ENCODE measurements around the gene TAX1BP1.
A peak's percentile ranks its signal among the peaks of the same experiment; 100 is the strongest.

TAX1BP1 gene

DNA sequence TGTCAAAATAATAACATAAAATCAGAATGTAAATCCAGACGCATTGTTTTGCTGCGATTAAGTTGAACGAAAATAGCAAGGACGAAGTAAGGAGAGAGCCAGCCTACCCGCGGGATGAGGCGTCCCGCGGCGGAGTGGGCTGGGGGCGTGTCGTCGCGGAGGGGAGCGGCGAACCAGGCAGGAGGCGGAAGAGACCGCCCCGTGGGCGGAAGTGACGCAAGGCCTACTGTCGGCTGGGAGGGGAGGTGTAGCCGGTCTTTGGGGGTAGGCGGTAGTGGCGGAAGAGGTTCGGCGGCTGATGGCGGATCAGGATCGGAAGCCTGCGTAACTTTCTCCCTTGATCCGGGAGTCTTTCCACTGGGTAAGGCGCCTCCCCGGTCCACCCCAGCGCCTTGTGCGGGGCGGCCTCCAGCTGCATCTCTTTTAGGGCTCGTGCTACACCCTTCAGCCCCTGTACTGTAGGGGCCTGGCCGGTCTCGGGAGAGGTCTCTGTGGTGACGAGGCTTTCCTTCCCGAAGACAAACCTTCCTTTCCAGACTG is at the start of gene TAX1BP1:
TSS of gene TAX1BP1 (plus strand) at position 254 of the 540 bp plus-strand sequence. CDS start 8,363 bp downstream, outside the sequence.
- ATAC-seq, result peak; percentile 96
- peak; percentile 96 for DNase-seq

DNA sequence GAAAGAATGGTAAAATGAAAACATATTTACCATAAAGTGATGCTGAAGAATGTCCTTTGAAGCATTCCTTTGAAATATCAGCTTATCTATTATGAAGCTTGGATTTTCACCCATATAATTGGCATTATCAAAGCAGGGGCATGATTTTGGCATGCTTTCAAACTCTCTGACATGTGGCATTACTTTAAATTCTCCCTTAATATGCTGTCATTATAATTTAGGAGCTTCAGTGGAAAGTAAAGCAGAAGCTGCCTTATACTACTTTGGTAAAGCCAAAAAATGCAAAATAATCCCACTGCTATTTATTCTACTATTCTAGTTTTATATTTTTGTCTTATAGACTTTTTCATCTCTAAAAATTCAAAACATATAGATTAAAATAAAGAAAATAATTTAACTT is 49.3 kb upstream of the TAX1BP1 start:
- DNase-seq, result no peak
- no peak for ATAC-seq

DNA sequence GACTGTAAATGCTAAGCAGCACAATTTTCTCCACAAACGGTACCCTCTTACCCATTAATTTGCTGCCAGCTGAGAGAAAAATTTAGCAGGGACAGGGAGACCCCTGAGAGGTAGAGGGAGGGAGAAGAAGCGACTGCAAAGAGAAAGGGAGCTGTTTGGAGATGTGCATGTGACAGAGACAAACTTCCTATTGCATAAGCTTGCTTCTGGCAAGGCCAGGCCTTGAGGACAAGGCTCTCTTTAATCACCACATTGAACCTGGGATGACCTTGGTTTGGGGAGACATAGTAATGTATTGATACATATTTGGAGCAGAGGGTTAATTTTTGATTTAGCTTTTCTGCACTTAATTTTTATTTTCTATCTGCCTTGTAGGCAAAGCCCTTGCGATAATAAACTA is 46.2 kb upstream of the TAX1BP1 start:
- no peak for ATAC-seq
- DNase-seq, result no peak

DNA sequence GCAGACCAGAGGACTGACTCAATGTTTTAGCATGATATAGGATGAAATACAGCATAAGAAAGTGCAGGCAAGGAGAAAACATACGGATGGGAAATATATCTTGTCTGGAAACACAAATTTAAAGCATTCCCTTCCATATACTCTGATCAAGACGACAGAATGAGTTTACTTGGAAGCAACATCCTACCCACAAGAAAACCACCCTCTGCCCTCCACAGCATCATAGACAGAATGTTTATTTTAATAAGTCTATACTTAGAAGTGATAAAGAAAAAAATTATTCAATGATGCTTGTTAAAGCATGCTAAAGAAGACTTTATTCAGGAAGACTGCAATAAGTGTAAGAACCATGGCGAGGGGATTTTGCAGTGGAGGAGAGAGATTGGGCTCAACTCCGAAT is 44.9 kb upstream of the TAX1BP1 start:
- DNase-seq (no peak), ATAC-seq (no peak)

DNA sequence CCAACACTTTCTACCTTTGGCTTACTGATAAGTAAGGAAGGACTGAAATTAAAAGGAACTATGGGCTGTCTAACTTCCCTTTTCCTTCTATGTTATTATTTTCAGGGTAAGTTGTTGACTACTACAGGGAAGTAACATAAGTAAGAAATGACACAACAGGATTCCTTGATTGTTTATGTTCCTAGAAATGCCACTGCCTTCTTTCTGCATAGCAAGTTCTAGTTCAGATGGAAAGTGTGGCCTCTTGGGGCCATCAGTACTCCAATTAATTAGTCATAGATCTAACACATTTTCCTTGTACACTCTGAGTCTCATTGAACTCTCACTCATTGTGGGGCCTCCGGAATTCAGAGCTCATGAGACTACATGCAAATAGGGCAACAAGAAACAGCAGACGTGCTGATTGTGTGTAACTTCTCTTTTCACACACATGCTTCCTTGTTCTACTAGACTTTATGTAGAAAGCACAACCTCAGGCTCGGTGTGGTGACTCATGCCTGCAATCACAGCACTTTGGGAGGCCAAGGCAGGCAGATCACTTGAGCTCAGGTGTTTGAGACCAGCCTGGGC is 42.0 kb upstream of the TAX1BP1 start:
- peak; percentile 40 for ATAC-seq
- peak; percentile 9 for DNase-seq

DNA sequence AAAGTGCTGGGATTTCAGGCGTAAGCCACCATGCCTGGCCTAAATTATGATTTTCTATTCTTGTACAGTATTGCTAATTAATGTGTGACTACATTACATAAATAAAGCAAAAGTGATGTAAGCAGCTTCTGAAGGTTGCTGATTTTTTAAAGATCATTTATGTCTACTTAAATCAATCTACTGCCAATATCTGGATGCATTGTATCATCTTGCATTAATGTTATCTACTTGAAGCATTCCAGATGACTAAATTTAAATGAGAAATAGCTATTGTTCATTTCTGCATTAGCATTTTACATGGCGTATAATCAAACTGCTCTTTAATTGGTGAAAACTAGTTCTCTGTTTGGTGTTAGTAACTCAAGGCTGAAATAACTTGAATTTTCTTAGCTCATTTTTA is 40.2 kb upstream of the TAX1BP1 start:
- ATAC-seq (no peak), DNase-seq (no peak)

DNA sequence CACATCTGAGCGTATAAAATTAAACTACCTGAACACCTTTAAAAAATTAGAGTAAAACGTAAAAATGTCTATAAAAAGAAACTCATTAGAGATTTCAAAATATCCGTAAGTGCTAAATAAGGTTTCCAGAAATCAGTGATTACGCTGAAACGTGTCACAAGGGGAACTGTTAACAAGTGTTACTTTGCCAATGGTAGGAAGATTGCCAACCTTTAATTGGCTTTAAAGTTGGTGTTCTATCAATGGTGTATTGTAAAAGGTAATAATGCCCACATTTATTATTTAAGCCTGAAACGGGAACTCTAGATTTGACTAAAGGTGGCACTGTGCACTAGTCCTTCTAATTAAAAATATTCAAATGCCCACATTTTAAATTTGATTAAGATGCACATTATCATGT is 39.5 kb upstream of the TAX1BP1 start:
- DNase-seq (no peak), ATAC-seq (no peak)

DNA sequence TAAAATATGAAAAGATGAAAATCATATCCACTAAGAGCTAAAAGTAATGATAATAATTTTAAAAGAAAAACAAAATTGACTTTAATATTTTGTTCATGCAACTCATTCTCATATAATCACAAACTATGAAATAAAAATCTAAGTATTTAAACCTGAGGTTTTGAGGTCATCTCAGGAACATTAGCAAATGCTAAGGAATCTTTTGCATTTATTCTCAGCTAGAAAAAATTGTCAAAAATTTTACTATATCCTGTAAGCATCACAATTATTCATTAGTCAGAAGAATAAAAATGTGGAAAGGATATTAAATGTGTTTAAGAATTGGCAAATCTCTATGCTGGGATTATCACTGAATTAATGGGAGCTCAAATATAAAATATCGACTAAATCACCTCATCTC is 36.8 kb upstream of the TAX1BP1 start:
- DNase-seq (no peak), ATAC-seq (no peak)

DNA sequence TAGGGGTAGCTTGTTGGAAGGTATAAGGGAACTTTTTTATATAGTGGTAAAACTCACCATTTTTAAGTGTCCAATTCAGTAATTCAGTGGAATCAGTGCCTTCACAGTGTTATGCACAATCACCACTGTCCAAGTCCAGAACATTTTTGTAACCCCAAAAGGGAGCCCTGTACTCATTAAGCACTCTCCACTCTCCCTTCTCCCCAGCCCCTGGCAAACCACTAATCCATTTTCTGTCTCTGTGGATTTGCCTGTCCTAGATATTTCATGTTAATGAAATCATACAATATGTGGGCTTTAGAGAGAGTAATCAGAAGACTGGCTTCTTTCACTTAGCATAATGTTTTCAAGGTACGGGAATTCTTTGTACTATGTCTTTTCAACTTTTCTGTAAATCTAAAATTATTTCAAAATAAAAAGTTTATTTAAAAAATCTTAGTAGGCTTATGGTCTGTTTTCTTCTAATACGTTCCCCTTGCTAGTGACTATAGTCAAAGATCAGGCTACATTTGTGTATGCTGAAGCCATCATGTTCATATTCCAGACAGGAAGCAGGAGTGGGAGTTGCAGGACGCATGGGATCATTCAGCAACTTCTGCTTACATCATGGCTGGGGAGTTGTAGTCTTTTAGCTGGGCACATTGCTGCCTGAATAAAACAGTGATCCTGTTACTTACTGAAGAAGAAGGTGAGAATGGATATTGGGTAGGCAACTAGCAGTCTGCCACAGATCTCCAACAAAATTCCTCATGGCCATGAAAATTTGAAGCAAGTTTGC is 35.4 kb upstream of the TAX1BP1 start:
- DNase-seq (no peak), ATAC-seq (no peak)

DNA sequence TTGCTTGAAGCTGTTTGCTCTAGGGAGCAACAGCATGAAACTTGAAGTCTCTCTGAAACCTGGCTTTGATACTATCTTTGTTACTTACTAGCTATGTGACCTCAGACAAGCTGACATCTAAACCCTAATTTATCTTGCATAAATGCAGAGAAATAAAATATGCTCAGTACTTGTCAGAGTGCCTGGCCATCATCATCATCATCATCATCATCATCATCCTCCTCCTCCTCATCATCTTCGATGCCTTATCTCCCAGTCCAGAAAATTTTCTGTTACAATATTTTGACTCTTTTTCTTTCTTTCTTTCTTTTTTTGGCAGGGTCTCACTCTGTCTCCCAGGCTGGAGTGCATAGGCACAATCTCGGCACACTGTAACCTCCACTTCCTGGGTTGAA is 34.8 kb upstream of the TAX1BP1 start:
- DNase-seq, result no peak
- no peak for ATAC-seq

DNA sequence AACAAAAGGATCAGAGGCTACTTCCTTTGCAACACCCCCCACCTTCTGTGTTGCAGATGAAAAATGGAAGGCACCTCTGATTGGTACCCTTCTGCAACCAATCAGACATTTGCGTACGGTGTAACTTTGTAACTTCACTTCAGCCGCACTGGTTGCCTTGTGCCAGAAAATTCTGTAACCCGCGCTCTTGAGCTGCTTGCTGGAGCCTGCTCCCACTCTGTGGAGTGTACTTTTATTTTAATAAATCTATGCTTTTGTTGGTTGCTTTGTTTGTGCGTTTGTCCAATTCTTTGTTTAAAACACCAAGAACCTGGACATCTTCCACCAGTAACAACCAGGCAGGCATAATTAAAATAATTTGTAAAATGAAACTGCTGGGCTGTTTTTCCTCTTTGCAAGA is 31.5 kb upstream of the TAX1BP1 start:
- no peak for ATAC-seq

DNA sequence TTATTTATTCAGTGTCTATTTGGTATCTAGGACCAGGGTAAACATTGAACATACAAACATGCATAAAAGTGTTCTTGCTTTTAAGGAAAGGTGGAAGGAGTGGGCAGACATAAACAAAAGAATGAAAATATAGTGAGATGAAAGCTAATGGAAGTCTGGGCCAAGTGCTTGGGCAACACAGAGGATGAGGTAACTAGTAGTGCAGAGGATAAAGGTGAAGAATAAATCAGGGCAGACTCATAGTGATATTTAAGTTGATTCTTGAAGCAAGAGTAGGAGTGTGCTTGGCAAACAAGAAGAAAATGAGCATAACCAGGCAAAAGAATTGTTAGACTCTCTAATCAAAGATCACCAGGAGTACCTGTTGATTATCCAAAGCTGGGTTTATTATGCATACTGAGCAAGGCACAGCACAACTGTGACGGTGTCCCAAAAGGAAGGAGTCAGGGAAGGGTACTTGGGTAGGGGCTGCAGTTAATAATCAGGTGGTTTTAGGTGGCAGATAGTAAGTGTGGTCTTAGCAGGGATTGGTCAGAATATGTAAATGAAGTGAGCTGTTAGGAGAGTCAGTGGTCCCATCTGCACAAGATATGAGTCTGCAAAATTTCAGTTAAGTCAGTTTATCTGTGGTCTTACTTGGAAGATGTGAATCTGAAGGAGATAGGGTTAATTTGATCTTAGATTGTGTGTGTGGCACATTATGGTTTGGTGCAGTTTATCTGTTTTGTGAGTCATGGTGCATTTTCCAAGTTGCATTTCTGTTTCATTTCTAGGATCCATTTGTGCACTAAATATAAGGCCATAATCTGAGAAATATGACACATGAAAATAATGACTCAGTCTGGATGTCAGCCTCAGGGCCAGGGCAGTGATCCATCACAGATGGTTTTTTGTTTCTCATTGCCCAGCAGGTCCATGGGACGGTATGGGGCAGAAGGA is 30.6 kb upstream of the TAX1BP1 start:
- no peak for DNase-seq
- peak; percentile 52 for ATAC-seq

More for the DNA sequence above, 31.5 kb upstream of the TAX1BP1 start:
- DNase-seq, result no peak

DNA sequence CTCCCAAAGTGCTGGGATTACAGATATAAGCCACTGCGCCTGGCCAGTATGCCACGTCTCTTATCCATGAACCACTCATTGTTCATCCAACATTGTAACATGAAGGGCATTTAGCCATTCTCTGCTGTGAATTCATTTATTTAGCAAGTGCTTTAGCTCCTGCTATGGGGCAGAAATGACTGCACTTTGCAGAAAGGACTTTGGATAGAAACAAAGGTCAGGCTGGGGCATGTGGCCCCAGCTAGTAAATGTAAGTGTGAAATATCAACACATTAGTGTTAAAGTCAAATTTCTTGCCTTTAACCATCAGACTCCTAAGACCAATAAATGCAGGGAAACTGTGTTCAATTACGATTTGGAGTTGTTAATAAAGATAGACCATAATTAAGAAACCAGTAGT is 27.7 kb upstream of the TAX1BP1 start:
- DNase-seq (no peak), ATAC-seq (no peak)

DNA sequence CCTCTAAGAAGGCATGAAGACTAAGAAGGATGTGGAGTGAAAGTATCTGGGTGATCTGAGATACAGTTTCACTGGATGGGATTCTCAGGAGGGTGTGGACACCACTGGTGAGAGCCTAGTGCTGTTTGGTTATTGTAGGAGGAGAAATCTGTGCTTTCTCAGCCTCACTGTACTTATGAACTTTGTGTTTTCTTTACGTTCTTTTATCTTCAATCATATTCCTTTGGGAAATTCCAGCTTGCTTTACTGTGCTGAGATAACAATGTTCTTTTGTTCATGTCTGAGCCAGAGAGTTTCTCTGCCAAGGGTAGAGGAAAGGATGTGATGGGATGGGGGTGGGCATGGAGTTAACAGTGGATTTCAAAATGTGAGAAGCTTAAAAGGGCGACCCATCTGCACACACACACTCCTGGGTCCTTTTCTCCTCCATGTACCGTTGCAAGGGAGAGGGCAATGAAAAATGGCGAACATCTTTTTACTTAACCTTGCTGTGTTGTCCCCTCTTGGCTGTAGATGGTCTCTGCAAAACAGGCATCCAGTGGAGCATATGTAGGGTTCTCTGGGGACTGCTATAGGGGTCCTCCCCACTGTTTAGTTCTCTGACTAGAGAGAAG is 25.0 kb upstream of the TAX1BP1 start:
- no peak for DNase-seq
- ATAC-seq, result no peak

DNA sequence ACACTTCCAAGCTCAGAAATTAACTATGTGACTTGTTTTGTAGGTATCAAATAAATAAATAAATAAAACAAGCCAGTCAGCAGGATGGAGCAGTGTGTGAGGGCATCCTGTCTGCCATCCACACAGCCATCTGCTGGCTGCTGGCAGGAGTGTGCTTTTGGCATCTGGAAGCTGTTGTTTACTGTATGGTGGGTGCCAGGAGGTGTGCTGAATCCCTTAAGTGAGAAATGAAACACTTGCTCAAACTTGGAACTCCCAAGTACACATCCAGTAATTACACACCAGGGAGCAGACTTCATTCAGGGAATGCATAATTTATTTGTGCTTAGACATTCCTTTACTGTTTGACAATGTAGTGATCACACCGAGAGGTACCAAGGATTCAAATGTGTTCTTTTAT is 16.9 kb upstream of the TAX1BP1 start:
- ATAC-seq, result no peak
- DNase-seq, result no peak

DNA sequence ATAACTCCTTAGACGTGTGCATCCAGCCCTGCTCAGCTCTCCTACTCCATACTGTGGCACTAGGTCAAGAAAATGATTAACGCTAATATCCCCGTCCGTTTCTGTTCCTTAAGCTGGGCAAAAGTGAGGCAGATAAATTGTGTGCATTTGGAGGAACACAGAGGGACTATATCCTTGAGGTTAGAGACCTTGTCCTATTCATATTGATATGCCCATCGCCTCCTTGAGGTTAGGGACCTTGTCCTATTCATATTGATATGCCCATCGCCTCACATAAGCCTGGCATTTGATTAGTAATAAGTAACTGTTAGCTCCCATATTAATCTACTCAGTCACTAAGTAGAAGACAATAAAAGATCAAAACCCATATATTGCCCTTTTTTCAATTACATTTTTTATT is 12.9 kb upstream of the TAX1BP1 start:
- no peak for DNase-seq
- no peak for ATAC-seq

DNA sequence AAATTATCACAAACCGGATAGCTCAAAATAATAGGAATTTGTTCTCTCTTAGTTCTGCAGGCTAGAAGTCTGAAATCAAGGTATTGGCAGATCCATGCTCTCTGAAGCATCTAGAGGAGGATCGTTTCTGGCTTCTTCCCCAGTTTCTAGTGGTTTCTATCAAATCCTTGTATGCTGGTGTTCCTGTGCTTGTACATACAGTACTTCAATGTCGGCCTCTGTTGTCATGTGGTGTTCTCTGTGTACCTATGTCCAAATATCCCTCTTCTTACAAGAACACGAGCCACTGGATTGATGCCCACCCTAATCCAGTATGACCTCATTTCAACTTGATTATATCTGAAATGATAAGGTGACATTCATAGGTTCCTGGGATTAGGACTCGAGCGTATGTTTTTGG is 9.8 kb upstream of the TAX1BP1 start:
- no peak for ATAC-seq
- no peak for DNase-seq

DNA sequence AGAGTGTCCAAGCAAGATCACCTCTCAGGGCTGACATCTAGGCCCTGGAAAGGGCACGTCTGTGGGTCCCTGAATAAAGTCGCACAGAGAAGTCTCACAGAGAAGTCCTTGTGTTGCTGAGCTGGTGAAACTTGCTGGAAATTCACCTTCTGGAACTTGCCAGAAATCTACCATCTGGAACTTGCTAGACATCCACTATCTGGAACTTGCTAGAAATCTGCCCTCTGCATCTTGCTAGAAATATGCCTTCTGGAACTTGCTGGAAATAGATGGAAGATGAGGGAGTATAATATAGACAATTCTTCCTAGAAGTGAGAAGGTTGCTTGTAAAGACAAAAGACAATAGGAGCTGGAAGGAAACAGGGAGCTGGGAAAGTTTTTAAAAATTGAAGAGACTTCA is 5.4 kb upstream of the TAX1BP1 start:
- ATAC-seq (no peak), DNase-seq (no peak)

DNA sequence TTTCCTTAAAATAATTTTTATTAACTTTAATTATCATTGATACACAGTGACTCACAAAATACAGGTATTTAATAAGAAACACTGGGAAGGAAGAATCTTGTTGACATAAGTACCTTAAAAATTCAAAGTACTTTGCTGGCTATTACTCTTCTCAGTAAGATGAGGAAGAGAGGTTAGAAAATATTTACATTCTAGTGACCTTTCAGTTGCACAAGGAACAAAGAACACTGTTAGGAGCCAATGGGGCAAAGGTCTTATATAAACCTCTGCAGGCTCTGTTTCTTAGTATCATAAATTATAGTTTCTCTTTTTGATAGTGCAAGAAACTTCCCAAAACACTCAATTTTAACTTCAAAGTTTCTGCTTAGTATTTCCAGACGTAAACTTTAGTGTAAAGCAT is 4.8 kb upstream of the TAX1BP1 start:
- ATAC-seq, result no peak
- DNase-seq, result no peak

DNA sequence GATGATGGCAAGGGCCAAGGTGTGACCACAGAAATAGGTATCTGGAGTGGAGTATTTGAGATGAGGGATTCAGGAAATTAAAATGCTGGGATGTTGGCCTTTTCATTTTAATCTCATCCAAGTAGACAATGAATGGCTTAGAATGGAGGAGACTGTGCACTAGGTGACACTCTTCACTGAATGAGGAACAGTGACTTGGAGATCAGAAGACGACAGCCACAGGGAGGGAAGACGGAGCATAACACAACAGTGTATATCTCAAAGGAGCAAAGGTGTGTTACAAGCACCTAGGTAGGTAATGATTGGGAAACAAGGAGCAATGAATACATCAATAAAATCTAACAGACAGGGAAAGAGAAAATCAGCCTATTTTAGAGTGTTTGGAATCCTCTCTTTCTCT is 4.1 kb upstream of the TAX1BP1 start:
- ATAC-seq (no peak), DNase-seq (no peak)

DNA sequence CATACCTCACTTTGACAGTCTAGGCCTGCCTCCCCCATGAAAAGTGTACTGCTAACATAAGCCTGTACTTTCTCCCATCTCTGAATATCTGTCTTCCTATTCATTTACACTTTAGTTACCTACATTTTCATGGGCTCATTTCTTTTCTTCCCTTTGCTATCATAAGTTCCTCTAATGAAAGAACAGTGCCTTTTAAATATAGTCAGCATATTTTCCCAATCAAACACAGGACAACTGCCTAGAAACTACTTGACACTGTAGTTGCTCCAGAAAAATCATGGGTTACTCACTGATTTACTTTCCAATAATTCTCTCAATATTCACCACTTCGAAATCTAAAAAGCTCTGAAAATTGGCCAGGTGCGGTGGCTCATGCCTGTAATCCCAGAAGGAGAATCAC is 2.8 kb upstream of the TAX1BP1 start:
- no peak for DNase-seq
- ATAC-seq, result no peak

DNA sequence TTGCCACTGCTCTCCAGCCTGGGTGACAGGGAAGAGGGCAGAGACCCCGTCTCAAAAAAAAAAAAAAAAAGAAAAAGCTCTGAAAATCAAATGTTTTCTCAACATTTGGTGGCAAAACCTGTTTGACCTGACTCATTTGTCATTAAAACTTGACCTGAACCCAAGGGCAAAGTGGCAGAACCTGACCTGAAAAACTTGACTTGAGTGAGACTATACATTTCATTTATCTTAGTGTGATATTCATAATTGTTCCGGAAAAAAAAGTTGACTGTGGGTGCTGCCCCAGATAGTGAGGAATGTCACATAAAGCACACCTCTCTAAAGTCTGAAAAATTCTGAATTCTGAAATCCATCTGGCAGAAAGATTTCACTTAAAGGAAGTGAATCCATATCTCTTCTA is 2.3 kb upstream of the TAX1BP1 start:
- DNase-seq (no peak), ATAC-seq (no peak)

Data from stimulated activated naive CD8-positive, alpha-beta T cell treated with anti-CD3 and anti-CD28 coated beads, Interleukin-15, Interleukin-2, amounts not matched to agents 100 U/mL and 50 U/mL, for 24 hours (primary cell).